B cell (primary cell): ENCODE measurements around the gene PGP. TPM values are rescaled to one million over a fixed set of nuclear protein-coding genes. Genes with fewer than 3 reads are reported as not detected.

ENCODE experiments used
- ATAC-seq: fragments of 200-7000 bp; cut with Tn5 transposase; one replicate; pipeline ENCODE4 v1.10.0; 2021; ENCODE audit warnings: low read depth, mild to moderate bottlenecking, moderate number of reproducible peaks, moderate library complexity
- CTCF ChIA-PET: fragments of 350-600 bp; sonication (Branson Sonifier 250); formaldehyde crosslinking; loops from one replicate; lab custom pipeline; 2021; ENCODE audit warnings: antibody characterized with exemption, inconsistent platforms; lab: Charles Lee
- POLR2A ChIA-PET: fragments of 350-600 bp; sonication (Branson Sonifier 250); formaldehyde crosslinking; loops from one replicate; lab custom pipeline; 2021; ENCODE audit warnings: antibody characterized with exemption; lab: Charles Lee
- DNase-seq: peaks from one replicate; pipeline ENCODE4 v3.0.0; 2013
- H2AFZ ChIP-seq: 2 replicates; pipeline ENCODE4 v1.6.1; 2012; ENCODE audit warnings: mild to moderate bottlenecking, low read depth, low read length; ENCODE audit not compliant: insufficient read depth, poor library complexity, severe bottlenecking
- H3K27ac ChIP-seq, 2 donors: 1 replicate in 1 of 2; 2 replicates in 1 of 2; pipeline ENCODE4 v1.5.1; 2012 to 2013; ENCODE audit warnings: low read length in 2 of 2, mild to moderate bottlenecking in 2 of 2, moderate library complexity in 1 of 2
- H3K27me3 ChIP-seq, 4 experiments: fragments of 200-600 bp in 1 of 4; sonication (generic) in 1 of 4; replicated peaks in 1 of 4; 1 replicate in 2 of 4; 2 replicates in 2 of 4; pipeline versions ENCODE4 v1.6.1 to v1.7.0; 2013 to 2016; ENCODE audit warnings: low read length in 3 of 4, mild to moderate bottlenecking in 2 of 4, mixed read lengths in 1 of 4, moderate library complexity in 1 of 4; ENCODE audit not compliant: insufficient read depth in 4 of 4, control insufficient read depth in 3 of 4; ENCODE audit errors: control extremely low read depth in 1 of 4
- H3K36me3 ChIP-seq, 2 experiments: replicated peaks in 1 of 2; 1 replicate in 1 of 2; 2 replicates in 1 of 2; pipeline versions ENCODE4 v1.6.1 to v1.7.1; 2013; ENCODE audit warnings: low read length in 1 of 2; ENCODE audit not compliant: insufficient read depth in 2 of 2, control insufficient read depth in 1 of 2; ENCODE audit errors: control extremely low read depth in 1 of 2, extremely low read depth in 1 of 2
- H3K4me1 ChIP-seq, 2 donors: fragments of 200-600 bp in 1 of 2; sonication (generic) in 1 of 2; 1 replicate in 1 of 2; 2 replicates in 1 of 2; pipeline versions ENCODE4 v1.5.1 to v1.6.1; 2013 to 2017; ENCODE audit warnings: low read length in 2 of 2; ENCODE audit not compliant: control insufficient read depth in 2 of 2, insufficient read depth in 2 of 2
- H3K4me2 ChIP-seq: replicated peaks from 2 replicates; pipeline ENCODE3; 2012; ENCODE audit warnings: mild to moderate bottlenecking, low read depth, low read length; ENCODE audit not compliant: poor library complexity, severe bottlenecking
- H3K4me3 ChIP-seq, 5 experiments: fragments of 200-600 bp in 1 of 5; sonication (generic) in 1 of 5; 1 replicate in 3 of 5; 2 replicates in 2 of 5; pipeline versions ENCODE4 v1.5.1 to v1.7.0; 2011 to 2016; ENCODE audit warnings: low read length in 4 of 5, mild to moderate bottlenecking in 4 of 5, low read depth in 2 of 5, control low read depth in 1 of 5, moderate library complexity in 1 of 5; ENCODE audit not compliant: insufficient read depth in 1 of 5; ENCODE audit errors: control extremely low read depth in 1 of 5, extremely low read depth in 1 of 5
- H3K79me2 ChIP-seq: fragments of 200-600 bp; sonication (generic); one replicate; pipeline ENCODE4 v1.6.0; 2016; ENCODE audit warnings: low read length; ENCODE audit not compliant: control insufficient read depth, insufficient read depth
- H3K9ac ChIP-seq: fragments of 200-600 bp; sonication (generic); 2 replicates; pipeline ENCODE4 v1.6.1; 2017; ENCODE audit warnings: mild to moderate bottlenecking, low read length, moderate library complexity
- H3K9me3 ChIP-seq, 3 donors: one replicate each; pipeline versions ENCODE4 v1.6.1 to v1.7.1; 2013; ENCODE audit warnings: low read length in 2 of 3; ENCODE audit not compliant: control insufficient read depth in 2 of 3, insufficient read depth in 1 of 3; ENCODE audit errors: control extremely low read depth in 1 of 3
- H4K20me1 ChIP-seq: 2 replicates; pipeline ENCODE4 v1.6.0; 2012; ENCODE audit warnings: mild to moderate bottlenecking, low read length; ENCODE audit not compliant: insufficient read depth, control insufficient read depth, poor library complexity, severe bottlenecking
- H3K27ac Mint-ChIP-seq: one replicate; pipeline ENCODE4 v1.8.0; 2021; ENCODE audit warnings: mixed read lengths
- H3K27me3 Mint-ChIP-seq: one replicate; pipeline ENCODE4 v1.8.0; 2021; ENCODE audit warnings: mixed read lengths
- H3K4me1 Mint-ChIP-seq: one replicate; pipeline ENCODE4 v1.8.0; 2021; ENCODE audit warnings: mixed read lengths
- H3K4me3 Mint-ChIP-seq: one replicate; pipeline ENCODE4 v1.8.0; 2021; ENCODE audit warnings: mixed read lengths
- H3K9me3 Mint-ChIP-seq: one replicate; pipeline ENCODE4 v1.8.0; 2022; ENCODE audit warnings: mixed read lengths; ENCODE audit not compliant: insufficient read depth
- EZH2 ChIP-seq: IDR thresholded peaks from 2 replicates; pipeline ENCODE4 v1.6.1; 2012; ENCODE audit warnings: borderline replicate concordance, low read depth, mild to moderate bottlenecking, moderate library complexity, low read length; ENCODE audit not compliant: insufficient read depth, poor library complexity, severe bottlenecking
- WGBS: methylation state at CpG from one replicate; pipeline ENCODE4 v1.1.5; 2013; ENCODE audit warnings: missing lambda C conversion rate; ENCODE audit not compliant: insufficient coverage; 5-methylcytosine and 5-hydroxymethylcytosine counted together
- intact Hi-C: fragments of 100-400 bp; cut with micrococcal nuclease; formaldehyde crosslinking; loops from one replicate; pipeline ENCODE4 v1.10.0; 2022
- polyA plus RNA-seq: library from polyadenylated mRNA; depleted of rRNA; stranded (reverse); fragments of >200 nt; gene quantifications from 2 replicates; pipeline ENCODE4 v1.2.3, GENCODE V29; 2012
- total RNA-seq, 2 donors: library from RNA; stranded (reverse); fragments of 120-200 nt in 1 of 2; gene quantifications; 1 replicate in 1 of 2; 2 replicates in 1 of 2; pipeline versions ENCODE4 v1.2.3 to v1.2.4, GENCODE V29; 2013 to 2022
- TF ChIP-seq, protein P1 (sequence below): fragments of 200-600 bp; IDR thresholded peaks from one replicate; pipeline ENCODE4 v1.8.0; 2022; ENCODE audit warnings: antibody characterized with exemption, mild to moderate bottlenecking

Gene PGP
- total and polyA plus RNA-seq, 2 donors (not counting 1 experiment from before 2014, with no cell fraction given): 15.4 to 16.5 TPM

DNA sequence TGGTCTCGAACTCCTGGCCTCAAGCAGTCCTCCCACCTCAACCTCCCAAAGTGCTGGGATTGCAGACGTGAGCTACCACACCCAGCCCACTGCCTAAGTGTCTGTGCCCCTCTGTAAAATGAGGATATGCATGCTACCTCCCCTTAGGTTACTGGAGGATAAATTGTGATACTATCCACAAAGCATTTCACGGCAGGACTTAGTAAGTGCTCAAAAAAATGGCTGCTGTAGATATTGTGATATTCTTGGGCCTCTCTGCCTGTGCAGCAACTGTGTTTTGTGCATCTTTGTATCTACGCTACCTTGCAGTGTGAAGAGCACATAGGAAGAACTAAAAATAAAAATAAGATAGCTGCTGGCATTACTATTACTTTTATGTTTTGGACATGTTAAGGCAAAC lies 16.4 kb downstream of the PGP start:
- H3K27ac Mint-ChIP-seq: no peak overlapping the region
- H3K36me3 ChIP-seq: no peaks in the 10 kb centered on the region
- H4K20me1 ChIP-seq: no peaks in the 10 kb centered on the region
- ATAC-seq: no peak
- H3K9me3 ChIP-seq: peaks cover 0 to 6% (median 0%) of the 10 kb centered on the region in 3 donors
- intact Hi-C loops: loop anchor here (10.0 kb wide), 2 partner anchors 147 to 407 kb away; partner anchors contain the start of gene ABCA3
- TF ChIP-seq EZH2: no peak
- TF ChIP-seq, protein P1, sequence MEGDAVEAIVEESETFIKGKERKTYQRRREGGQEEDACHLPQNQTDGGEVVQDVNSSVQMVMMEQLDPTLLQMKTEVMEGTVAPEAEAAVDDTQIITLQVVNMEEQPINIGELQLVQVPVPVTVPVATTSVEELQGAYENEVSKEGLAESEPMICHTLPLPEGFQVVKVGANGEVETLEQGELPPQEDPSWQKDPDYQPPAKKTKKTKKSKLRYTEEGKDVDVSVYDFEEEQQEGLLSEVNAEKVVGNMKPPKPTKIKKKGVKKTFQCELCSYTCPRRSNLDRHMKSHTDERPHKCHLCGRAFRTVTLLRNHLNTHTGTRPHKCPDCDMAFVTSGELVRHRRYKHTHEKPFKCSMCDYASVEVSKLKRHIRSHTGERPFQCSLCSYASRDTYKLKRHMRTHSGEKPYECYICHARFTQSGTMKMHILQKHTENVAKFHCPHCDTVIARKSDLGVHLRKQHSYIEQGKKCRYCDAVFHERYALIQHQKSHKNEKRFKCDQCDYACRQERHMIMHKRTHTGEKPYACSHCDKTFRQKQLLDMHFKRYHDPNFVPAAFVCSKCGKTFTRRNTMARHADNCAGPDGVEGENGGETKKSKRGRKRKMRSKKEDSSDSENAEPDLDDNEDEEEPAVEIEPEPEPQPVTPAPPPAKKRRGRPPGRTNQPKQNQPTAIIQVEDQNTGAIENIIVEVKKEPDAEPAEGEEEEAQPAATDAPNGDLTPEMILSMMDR: no peak
- H3K4me1 Mint-ChIP-seq: peaks cover 10% of the 10 kb centered on the region
- no peaks in the 10 kb centered on the region for H3K9me3 Mint-ChIP-seq
- H3K4me3 ChIP-seq: no peak overlapping the region
- whole genome bisulfite sequencing: no CpG with 5 or more reads among the region's 4 CpGs
- H3K27ac ChIP-seq: no peak overlapping the region
- ChIA-PET POLR2A (no interaction called here), CTCF (no interaction called here)
- no peak overlapping the region for H3K9ac ChIP-seq
- peaks cover 0 to 49% (median 20%) of the 10 kb centered on the region in 4 experiments for H3K27me3 ChIP-seq
- peaks cover 12 to 22% of the 10 kb centered on the region in 2 donors for H3K4me1 ChIP-seq
- no peaks in the 10 kb centered on the region for H3K79me2 ChIP-seq
- no peak overlapping the region for H3K4me2 ChIP-seq
- DNase-seq: no peak
- H3K4me3 Mint-ChIP-seq: peak overlapping the region; percentile 40
- H2AFZ ChIP-seq: no peak overlapping the region
- H3K27me3 Mint-ChIP-seq: peaks cover 27% of the 10 kb centered on the region

DNA sequence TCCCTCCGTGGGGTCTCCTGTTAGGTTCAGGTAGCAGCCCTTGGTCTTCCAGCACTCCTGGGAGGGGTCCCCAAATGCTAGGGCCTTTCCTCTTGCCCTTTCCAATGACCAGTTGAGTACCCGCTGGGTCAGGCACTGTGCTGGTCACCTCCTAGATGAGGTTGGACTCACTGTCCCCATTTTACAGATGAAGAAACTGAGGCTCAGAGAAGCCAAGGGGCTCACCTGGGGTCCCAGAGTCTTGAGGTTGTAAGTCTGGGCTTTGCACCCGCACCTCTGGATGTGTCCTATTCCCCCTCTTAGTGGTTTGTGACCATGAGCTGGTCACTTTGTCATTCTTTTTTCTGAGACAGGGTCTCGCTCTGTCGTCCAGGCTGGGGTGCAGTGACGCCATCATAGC lies 16.9 kb downstream of the PGP start:
- Mint-ChIP-seq H3K27me3 (peaks cover 28% of the 10 kb centered on the region), H3K4me3 (peak overlapping the region; percentile 40)
- no peak overlapping the region for H3K9ac ChIP-seq

More for the DNA sequence above, 16.9 kb downstream of the PGP start:
- DNase-seq (no peak), ATAC-seq (no peak)
- Mint-ChIP-seq H3K4me1 (peaks cover 10% of the 10 kb centered on the region), H3K27ac (no peak overlapping the region), H3K9me3 (no peaks in the 10 kb centered on the region)
- ChIA-PET POLR2A (no interaction called here), CTCF (interaction anchor here (0.6 to 4.7 kb wide), 2 partner anchors 54 to 339 kb away, joined by 3 to 71 read pairs; partner anchors contain the start of gene ECI1)
- H3K27me3 ChIP-seq: peaks cover 0 to 50% (median 20%) of the 10 kb centered on the region in 4 experiments
- peaks cover 0 to 6% (median 0%) of the 10 kb centered on the region in 3 donors for H3K9me3 ChIP-seq
- TF ChIP-seq, protein P1: no peak
- TF ChIP-seq EZH2: no peak
- peaks cover 12 to 22% of the 10 kb centered on the region in 2 donors for H3K4me1 ChIP-seq
- no peak overlapping the region for H2AFZ ChIP-seq
- H3K36me3 ChIP-seq: no peaks in the 10 kb centered on the region
- H4K20me1 ChIP-seq: no peaks in the 10 kb centered on the region
- 77% methylated on average over 5 of the region's 6 CpGs for WGBS
- no peak overlapping the region for H3K27ac ChIP-seq
- no peak overlapping the region for H3K4me2 ChIP-seq
- no peaks in the 10 kb centered on the region for H3K79me2 ChIP-seq
- intact Hi-C loops: loop anchor here (10.0 kb wide), 2 partner anchors 147 to 407 kb away; partner anchors contain the start of gene ABCA3
- H3K4me3 ChIP-seq: no peak overlapping the region
